HepG2 (cell line): ENCODE measurements around the gene HEY2.

ENCODE experiments used
- CHD4 ChIP-seq: fragments of 200-600 bp; sonication (generic); IDR thresholded peaks from 2 replicates; pipeline ENCODE4 v1.7.0; 2017; ENCODE audit warnings: mild to moderate bottlenecking, low read length, borderline replicate concordance
- EZH2 ChIP-seq: conservative IDR thresholded peaks from 2 replicates; pipeline ENCODE4 v1.6.1; 2012; ENCODE audit warnings: mild to moderate bottlenecking, low read depth, low read length, moderate library complexity
- NFE2 ChIP-seq: sonication (generic); formaldehyde crosslinking; IDR thresholded peaks from 2 replicates; pipeline ENCODE4 v1.4.0; 2020; ENCODE audit warnings: missing genetic modification reagents
- SP2 ChIP-seq: sonication (generic); formaldehyde crosslinking; IDR thresholded peaks from 2 replicates; pipeline ENCODE4 v1.5.1; 2020; ENCODE audit warnings: mild to moderate bottlenecking, missing genetic modification reagents
- ZNF501 ChIP-seq: sonication (generic); formaldehyde crosslinking; IDR thresholded peaks from 2 replicates; pipeline ENCODE4 v1.5.1; 2020; ENCODE audit warnings: mild to moderate bottlenecking, moderate library complexity, missing genetic modification reagents
- TF ChIP-seq, protein P1 (sequence below), 2 experiments: fragments of 450-650 bp in 1 of 2; sonication (generic) in 1 of 2; formaldehyde crosslinking in 1 of 2; IDR thresholded peaks; 2 replicates each; pipeline versions ENCODE4 v1.6.1 to v1.8.0; 2016 to 2022; ENCODE audit warnings: antibody characterized with exemption in 1 of 2, mild to moderate bottlenecking in 1 of 2, missing genetic modification reagents in 1 of 2
- TF ChIP-seq, protein P2 (sequence below): sonication (generic); formaldehyde crosslinking; IDR thresholded peaks from 2 replicates; pipeline ENCODE4 v1.5.0; 2020; ENCODE audit warnings: mild to moderate bottlenecking, missing genetic modification reagents, moderate library complexity
- TF ChIP-seq, protein P3 (sequence below): sonication (generic); formaldehyde crosslinking; IDR thresholded peaks from 2 replicates; pipeline ENCODE4 v1.4.0; 2020; ENCODE audit warnings: mild to moderate bottlenecking, missing genetic modification reagents

GRCh38 chr6:125809570-125810170 is 60.2 kb downstream of the HEY2 start:
- TF ChIP-seq, protein P1, sequence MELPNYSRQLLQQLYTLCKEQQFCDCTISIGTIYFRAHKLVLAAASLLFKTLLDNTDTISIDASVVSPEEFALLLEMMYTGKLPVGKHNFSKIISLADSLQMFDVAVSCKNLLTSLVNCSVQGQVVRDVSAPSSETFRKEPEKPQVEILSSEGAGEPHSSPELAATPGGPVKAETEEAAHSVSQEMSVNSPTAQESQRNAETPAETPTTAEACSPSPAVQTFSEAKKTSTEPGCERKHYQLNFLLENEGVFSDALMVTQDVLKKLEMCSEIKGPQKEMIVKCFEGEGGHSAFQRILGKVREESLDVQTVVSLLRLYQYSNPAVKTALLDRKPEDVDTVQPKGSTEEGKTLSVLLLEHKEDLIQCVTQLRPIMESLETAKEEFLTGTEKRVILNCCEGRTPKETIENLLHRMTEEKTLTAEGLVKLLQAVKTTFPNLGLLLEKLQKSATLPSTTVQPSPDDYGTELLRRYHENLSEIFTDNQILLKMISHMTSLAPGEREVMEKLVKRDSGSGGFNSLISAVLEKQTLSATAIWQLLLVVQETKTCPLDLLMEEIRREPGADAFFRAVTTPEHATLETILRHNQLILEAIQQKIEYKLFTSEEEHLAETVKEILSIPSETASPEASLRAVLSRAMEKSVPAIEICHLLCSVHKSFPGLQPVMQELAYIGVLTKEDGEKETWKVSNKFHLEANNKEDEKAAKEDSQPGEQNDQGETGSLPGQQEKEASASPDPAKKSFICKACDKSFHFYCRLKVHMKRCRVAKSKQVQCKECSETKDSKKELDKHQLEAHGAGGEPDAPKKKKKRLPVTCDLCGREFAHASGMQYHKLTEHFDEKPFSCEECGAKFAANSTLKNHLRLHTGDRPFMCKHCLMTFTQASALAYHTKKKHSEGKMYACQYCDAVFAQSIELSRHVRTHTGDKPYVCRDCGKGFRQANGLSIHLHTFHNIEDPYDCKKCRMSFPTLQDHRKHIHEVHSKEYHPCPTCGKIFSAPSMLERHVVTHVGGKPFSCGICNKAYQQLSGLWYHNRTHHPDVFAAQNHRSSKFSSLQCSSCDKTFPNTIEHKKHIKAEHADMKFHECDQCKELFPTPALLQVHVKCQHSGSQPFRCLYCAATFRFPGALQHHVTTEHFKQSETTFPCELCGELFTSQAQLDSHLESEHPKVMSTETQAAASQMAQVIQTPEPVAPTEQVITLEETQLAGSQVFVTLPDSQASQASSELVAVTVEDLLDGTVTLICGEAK (IDR thresholded peaks at IDR 0.05), result no peak
- TF ChIP-seq, protein P1 (CRISPR knock-in tag; IDR thresholded peaks at IDR 0.05), result no peak
- TF ChIP-seq ZNF501 (CRISPR knock-in tag) (no peak), EZH2 (no peak), NFE2 (CRISPR knock-in tag) (no peak), SP2 (CRISPR knock-in tag) (no peak), CHD4 (no peak)
- TF ChIP-seq, protein P2, sequence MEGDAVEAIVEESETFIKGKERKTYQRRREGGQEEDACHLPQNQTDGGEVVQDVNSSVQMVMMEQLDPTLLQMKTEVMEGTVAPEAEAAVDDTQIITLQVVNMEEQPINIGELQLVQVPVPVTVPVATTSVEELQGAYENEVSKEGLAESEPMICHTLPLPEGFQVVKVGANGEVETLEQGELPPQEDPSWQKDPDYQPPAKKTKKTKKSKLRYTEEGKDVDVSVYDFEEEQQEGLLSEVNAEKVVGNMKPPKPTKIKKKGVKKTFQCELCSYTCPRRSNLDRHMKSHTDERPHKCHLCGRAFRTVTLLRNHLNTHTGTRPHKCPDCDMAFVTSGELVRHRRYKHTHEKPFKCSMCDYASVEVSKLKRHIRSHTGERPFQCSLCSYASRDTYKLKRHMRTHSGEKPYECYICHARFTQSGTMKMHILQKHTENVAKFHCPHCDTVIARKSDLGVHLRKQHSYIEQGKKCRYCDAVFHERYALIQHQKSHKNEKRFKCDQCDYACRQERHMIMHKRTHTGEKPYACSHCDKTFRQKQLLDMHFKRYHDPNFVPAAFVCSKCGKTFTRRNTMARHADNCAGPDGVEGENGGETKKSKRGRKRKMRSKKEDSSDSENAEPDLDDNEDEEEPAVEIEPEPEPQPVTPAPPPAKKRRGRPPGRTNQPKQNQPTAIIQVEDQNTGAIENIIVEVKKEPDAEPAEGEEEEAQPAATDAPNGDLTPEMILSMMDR (CRISPR knock-in tag), result no peak
- TF ChIP-seq, protein P3, sequence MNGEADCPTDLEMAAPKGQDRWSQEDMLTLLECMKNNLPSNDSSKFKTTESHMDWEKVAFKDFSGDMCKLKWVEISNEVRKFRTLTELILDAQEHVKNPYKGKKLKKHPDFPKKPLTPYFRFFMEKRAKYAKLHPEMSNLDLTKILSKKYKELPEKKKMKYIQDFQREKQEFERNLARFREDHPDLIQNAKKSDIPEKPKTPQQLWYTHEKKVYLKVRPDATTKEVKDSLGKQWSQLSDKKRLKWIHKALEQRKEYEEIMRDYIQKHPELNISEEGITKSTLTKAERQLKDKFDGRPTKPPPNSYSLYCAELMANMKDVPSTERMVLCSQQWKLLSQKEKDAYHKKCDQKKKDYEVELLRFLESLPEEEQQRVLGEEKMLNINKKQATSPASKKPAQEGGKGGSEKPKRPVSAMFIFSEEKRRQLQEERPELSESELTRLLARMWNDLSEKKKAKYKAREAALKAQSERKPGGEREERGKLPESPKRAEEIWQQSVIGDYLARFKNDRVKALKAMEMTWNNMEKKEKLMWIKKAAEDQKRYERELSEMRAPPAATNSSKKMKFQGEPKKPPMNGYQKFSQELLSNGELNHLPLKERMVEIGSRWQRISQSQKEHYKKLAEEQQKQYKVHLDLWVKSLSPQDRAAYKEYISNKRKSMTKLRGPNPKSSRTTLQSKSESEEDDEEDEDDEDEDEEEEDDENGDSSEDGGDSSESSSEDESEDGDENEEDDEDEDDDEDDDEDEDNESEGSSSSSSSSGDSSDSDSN (CRISPR knock-in tag), result no peak
